HCT116 (cell line): ENCODE data around the gene NFE2L2.

Experiments used
- CBX3 ChIP-seq: IDR thresholded peaks from 2 replicates; pipeline ENCODE4 v1.6.1; 2012; ENCODE audit warnings: low read depth
- CEBPB ChIP-seq: IDR thresholded peaks from 2 replicates; pipeline ENCODE4 v1.6.1; 2012; ENCODE audit warnings: low read depth
- ELF1 ChIP-seq: IDR thresholded peaks from 2 replicates; pipeline ENCODE4 v1.6.1; 2012; ENCODE audit warnings: low read depth, borderline replicate concordance
- EZH2 ChIP-seq: fragments of 200-600 bp; sonication (generic); IDR thresholded peaks from 2 replicates; pipeline ENCODE4 v1.6.1; 2017; ENCODE audit warnings: antibody characterized with exemption, mixed run types
- EZH2phosphoT487 ChIP-seq: fragments of 200-600 bp; IDR thresholded peaks from 2 replicates; pipeline ENCODE4 v1.6.1; 2018; ENCODE audit warnings: antibody characterized with exemption, borderline replicate concordance
- POLR2A ChIP-seq: IDR thresholded peaks from 2 replicates; pipeline ENCODE4 v1.7.0; 2011; ENCODE audit warnings: borderline replicate concordance; ENCODE audit not compliant: insufficient read depth, insufficient read length; ENCODE audit errors: extremely low read depth
- POLR2AphosphoS5 ChIP-seq: IDR thresholded peaks from 2 replicates; pipeline ENCODE4 v1.6.1; 2011; ENCODE audit warnings: mild to moderate bottlenecking, low read depth, low read length, moderate library complexity
- SIN3A ChIP-seq: IDR thresholded peaks from 2 replicates; pipeline ENCODE4 v1.6.1; 2012; ENCODE audit warnings: low read depth
- YY1 ChIP-seq: IDR thresholded peaks from 2 replicates; pipeline ENCODE4 v1.6.1; 2011; ENCODE audit warnings: low read length, low read depth, moderate library complexity, mild to moderate bottlenecking; ENCODE audit not compliant: insufficient replicate concordance; ENCODE audit errors: extremely low read depth
- TF ChIP-seq, protein P1 (sequence below), 3 experiments: fragments of 200-600 bp in 1 of 3; sonication (generic) in 1 of 3; IDR thresholded peaks in 2 of 3; conservative IDR thresholded peaks in 1 of 3; 2 replicates each; pipeline ENCODE4 v1.5.1; 2012 to 2017; ENCODE audit warnings: low read depth in 2 of 3, low read length in 2 of 3, antibody characterized with exemption in 1 of 3, borderline replicate concordance in 1 of 3, control low read depth in 1 of 3, mild to moderate bottlenecking in 1 of 3, mixed read lengths in 1 of 3, mixed run types in 1 of 3, moderate library complexity in 1 of 3; ENCODE audit not compliant: insufficient read depth in 1 of 3
- TF ChIP-seq, protein P2 (sequence below): IDR thresholded peaks from 2 replicates; pipeline ENCODE4 v1.6.1; 2011; ENCODE audit warnings: mild to moderate bottlenecking, low read length, moderate library complexity; ENCODE audit not compliant: insufficient replicate concordance; ENCODE audit errors: extremely low read depth
- TF ChIP-seq, protein P3 (sequence below): IDR thresholded peaks from 2 replicates; pipeline ENCODE4 v1.6.1; 2012; ENCODE audit warnings: low read depth
- TF ChIP-seq, protein P4 (sequence below): IDR thresholded peaks from 2 replicates; pipeline ENCODE4 v1.6.1; 2012
- TF ChIP-seq, protein P5 (sequence below): IDR thresholded peaks from 2 replicates; pipeline ENCODE4 v1.6.1; 2012

DNA sequence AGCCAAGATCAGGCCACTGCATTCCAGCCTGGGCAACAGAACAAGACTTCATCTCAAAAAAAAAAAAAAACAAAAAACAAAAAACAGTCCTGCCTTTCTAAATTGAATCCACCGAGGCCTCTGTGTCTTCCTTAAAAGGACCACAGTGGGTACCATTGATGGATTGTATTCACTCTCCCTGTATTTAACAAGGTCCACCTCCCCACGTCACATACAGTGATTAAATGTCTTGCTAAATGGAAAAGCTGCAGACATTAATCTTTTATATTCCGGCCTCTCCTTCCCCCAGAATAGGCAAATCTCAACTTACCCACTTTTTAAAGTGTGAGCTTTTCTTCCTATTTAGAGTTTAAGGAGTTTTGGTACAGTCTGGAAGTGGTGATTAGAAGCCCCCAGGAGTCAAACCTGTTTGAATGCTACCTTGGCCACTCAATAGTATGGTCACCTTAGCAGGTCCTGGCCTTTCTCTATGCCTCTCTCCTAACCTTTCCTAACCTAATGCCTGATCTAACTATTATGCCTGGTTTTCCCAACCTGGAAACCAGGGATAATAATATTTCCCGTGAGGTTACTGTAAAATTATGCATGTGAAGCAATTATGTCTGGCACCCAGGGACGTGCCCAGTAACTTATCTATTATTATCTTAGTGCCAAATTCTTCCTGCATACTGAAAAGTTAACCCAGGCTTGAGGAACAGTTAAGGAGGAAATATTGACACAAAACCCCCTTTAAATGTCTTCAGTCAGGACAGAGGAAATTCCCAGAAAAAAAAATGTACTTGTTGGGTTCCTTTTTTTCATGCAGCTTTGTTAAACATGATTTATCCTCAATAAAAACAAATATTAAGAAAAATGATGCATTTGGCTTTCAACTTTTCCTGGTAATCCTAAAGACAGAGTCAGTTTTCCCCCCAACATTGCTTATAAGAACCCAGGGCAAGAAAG is 3.1 kb downstream of the NFE2L2 start:
- TF ChIP-seq POLR2A: no peak
- TF ChIP-seq POLR2AphosphoS5: no peak
- TF ChIP-seq, protein P1, sequence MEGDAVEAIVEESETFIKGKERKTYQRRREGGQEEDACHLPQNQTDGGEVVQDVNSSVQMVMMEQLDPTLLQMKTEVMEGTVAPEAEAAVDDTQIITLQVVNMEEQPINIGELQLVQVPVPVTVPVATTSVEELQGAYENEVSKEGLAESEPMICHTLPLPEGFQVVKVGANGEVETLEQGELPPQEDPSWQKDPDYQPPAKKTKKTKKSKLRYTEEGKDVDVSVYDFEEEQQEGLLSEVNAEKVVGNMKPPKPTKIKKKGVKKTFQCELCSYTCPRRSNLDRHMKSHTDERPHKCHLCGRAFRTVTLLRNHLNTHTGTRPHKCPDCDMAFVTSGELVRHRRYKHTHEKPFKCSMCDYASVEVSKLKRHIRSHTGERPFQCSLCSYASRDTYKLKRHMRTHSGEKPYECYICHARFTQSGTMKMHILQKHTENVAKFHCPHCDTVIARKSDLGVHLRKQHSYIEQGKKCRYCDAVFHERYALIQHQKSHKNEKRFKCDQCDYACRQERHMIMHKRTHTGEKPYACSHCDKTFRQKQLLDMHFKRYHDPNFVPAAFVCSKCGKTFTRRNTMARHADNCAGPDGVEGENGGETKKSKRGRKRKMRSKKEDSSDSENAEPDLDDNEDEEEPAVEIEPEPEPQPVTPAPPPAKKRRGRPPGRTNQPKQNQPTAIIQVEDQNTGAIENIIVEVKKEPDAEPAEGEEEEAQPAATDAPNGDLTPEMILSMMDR (IDR thresholded peaks at IDR 0.05 in 2 of 3, conservative IDR thresholded peaks at IDR 0.05 in 1 of 3; ENCODE audit: borderline replicate concordance in 1 of 3, insufficient read depth in 1 of 3, low read depth in 2 of 3, low read length in 2 of 3): no peak
- TF ChIP-seq SIN3A: no peak
- TF ChIP-seq, protein P2, sequence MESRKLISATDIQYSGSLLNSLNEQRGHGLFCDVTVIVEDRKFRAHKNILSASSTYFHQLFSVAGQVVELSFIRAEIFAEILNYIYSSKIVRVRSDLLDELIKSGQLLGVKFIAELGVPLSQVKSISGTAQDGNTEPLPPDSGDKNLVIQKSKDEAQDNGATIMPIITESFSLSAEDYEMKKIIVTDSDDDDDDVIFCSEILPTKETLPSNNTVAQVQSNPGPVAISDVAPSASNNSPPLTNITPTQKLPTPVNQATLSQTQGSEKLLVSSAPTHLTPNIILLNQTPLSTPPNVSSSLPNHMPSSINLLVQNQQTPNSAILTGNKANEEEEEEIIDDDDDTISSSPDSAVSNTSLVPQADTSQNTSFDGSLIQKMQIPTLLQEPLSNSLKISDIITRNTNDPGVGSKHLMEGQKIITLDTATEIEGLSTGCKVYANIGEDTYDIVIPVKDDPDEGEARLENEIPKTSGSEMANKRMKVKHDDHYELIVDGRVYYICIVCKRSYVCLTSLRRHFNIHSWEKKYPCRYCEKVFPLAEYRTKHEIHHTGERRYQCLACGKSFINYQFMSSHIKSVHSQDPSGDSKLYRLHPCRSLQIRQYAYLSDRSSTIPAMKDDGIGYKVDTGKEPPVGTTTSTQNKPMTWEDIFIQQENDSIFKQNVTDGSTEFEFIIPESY: no peak
- TF ChIP-seq, protein P3, sequence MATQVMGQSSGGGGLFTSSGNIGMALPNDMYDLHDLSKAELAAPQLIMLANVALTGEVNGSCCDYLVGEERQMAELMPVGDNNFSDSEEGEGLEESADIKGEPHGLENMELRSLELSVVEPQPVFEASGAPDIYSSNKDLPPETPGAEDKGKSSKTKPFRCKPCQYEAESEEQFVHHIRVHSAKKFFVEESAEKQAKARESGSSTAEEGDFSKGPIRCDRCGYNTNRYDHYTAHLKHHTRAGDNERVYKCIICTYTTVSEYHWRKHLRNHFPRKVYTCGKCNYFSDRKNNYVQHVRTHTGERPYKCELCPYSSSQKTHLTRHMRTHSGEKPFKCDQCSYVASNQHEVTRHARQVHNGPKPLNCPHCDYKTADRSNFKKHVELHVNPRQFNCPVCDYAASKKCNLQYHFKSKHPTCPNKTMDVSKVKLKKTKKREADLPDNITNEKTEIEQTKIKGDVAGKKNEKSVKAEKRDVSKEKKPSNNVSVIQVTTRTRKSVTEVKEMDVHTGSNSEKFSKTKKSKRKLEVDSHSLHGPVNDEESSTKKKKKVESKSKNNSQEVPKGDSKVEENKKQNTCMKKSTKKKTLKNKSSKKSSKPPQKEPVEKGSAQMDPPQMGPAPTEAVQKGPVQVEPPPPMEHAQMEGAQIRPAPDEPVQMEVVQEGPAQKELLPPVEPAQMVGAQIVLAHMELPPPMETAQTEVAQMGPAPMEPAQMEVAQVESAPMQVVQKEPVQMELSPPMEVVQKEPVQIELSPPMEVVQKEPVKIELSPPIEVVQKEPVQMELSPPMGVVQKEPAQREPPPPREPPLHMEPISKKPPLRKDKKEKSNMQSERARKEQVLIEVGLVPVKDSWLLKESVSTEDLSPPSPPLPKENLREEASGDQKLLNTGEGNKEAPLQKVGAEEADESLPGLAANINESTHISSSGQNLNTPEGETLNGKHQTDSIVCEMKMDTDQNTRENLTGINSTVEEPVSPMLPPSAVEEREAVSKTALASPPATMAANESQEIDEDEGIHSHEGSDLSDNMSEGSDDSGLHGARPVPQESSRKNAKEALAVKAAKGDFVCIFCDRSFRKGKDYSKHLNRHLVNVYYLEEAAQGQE: no peak
- no peak for TF ChIP-seq YY1
- no peak for TF ChIP-seq CBX3
- TF ChIP-seq, protein P4, sequence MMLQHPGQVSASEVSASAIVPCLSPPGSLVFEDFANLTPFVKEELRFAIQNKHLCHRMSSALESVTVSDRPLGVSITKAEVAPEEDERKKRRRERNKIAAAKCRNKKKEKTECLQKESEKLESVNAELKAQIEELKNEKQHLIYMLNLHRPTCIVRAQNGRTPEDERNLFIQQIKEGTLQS: no peak
- TF ChIP-seq ELF1: no peak
- TF ChIP-seq EZH2phosphoT487: no peak
- no peak for TF ChIP-seq CEBPB
- no peak for TF ChIP-seq EZH2
- TF ChIP-seq, protein P5, sequence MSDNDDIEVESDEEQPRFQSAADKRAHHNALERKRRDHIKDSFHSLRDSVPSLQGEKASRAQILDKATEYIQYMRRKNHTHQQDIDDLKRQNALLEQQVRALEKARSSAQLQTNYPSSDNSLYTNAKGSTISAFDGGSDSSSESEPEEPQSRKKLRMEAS: no peak
